Right forelimb (tissue), 1 donor: ENCODE results near the gene SCARB1.
A peak's percentile ranks its signal among the peaks of the same experiment; 100 is the strongest.

Experiments used
- DNase-seq: peaks from one replicate; pipeline ENCODE4 v3.0.0-alpha.2; 2018

The SCARB1 gene

GRCh38 chr12:124861898-124862676, 1.6 kb downstream of the SCARB1 start:
- DNase-seq: no peak

GRCh38 chr12:124861492-124861891, 2.2 kb downstream of the SCARB1 start:
- DNase-seq: peak; percentile 82

GRCh38 chr12:124857921-124858461, 5.7 kb downstream of the SCARB1 start:
- no peak for DNase-seq

GRCh38 chr12:124856842-124857178, 6.9 kb downstream of the SCARB1 start:
- no peak for DNase-seq

DNA sequence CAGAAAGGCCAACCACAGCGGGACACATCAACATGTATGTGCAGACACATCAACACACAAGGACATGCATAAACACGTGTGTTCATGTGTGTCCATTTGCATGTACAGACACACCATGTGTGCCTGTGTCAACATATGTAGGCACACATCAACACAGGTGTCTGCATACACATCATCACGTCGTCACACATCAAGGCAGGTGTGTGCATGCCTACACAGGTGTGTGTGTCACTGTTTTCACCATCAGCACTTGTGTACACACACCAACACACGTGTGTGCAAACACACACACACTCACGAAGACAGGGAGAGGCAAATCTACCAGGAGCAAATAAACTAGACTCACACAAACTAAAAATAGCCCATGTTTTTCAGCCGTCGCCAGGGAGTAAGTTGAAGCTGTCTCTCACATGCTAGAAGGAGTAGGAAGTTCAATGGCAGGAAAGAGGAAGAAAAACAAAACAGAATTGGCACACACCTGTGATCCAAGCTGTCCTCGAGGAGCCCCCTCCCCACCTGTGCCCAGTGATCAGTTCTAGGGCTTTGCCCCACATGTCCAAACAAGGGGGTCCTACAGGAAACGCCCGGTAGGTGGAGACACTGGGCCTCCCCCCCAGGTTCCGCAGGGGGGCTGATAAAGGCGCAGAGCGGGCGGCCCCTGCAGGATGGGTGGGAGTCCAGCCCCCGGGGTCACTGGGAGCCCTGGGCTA, 7.4 kb downstream of the SCARB1 start:
- DNase-seq: no peak

GRCh38 chr12:124855275-124855957, 8.2 kb downstream of the SCARB1 start:
- DNase-seq: no peak

DNA sequence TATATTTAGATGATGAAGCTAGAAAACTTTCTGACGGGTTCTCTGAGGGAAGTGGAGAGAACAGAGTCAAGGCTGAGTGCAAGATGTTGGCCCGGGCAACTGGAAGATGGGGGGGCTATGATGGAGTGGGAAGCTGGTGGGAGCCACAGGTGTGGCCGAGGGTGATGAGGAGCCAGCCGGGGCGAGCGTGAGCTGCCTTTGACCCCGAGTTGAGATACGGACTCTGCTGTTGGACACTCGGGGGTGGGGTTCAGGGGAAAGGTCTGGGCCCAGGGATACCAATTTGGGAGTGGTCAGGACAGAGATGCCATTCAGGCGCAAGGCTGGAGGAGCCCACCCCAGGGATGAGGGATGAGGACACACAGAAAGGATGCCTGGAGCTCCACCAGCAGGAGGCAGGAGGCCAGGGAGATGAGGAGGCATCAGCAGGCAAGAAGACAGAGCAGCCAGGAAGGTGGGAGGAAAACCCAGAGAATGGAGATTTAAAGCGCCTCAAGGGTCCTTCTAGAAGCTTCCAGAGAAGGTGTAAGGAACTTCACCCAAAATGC, 9.0 kb downstream of the SCARB1 start:
- DNase-seq: no peak

GRCh38 chr12:124853781-124854636, 9.7 kb downstream of the SCARB1 start:
- no peak for DNase-seq

DNA sequence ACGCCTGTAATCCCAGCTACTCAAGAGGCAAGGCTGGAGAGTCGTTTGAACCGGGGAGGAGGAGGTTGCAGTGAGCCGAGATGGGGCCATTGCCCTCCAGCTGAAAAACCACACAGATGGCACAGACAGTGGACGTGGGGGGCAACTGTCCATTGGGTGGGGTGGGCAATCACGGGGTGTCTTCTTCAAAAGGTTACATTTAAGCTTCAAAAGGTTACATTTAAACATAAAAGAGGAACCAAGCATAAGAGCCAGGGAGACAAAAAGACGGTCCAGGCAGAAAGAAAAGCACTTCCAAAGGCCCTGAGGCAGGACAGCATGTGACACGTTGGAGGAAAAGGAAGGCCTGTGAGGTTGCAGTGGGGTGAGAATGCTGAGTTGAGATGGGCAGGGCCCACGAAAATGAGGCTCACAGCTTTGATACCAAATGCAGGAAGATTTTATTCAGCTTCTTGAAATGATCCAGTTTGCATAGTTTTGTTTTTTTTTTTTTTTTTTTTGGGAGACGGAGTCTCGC, 10.7 kb downstream of the SCARB1 start:
- DNase-seq: no peak

DNA sequence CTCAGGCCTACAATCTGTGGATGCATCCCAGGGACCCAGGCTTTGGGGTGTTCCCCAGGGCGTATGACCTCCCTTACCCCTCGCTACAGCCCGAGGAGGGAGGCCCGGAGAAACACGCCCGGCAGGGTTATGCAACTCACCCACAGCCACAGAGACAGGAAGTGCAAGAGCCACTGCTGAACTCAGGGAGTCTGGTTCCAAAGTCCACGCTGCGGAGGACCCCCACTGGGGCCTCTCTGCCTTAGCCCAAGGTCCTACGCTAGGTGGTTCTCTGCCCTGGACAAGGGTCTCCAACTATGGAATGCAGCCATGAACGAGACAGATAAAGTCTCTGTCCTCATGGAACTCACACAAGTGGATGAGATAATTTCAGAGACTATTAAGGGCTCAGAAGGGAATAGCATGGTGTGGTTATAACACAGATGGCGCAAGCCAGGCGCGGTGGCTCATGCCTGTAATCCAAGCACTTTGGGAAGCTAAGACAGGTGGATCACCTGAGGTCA, 11.3 kb downstream of the SCARB1 start:
- DNase-seq: no peak

DNA sequence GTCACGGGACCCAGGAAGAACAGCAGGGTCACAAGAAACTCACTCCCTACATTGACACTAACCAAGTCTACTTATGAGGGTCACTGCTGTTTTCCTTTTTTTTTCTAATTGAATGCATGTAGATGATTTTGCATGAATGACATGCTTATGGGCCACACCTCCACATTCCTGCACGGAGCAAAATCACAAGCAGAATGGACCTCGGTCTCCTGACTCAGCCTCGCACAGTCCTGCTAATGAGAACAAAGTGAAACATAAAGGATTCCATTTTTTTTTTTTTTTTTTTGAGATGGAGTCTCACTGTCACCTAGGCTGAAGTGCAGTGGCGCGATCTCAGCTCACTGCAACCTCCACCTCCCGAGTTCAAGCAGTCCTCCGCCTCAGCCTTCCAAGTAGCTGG, 12.3 kb downstream of the SCARB1 start:
- no peak for DNase-seq

GRCh38 chr12:124849382-124849781, 14.3 kb downstream of the SCARB1 start:
- no peak for DNase-seq

DNA sequence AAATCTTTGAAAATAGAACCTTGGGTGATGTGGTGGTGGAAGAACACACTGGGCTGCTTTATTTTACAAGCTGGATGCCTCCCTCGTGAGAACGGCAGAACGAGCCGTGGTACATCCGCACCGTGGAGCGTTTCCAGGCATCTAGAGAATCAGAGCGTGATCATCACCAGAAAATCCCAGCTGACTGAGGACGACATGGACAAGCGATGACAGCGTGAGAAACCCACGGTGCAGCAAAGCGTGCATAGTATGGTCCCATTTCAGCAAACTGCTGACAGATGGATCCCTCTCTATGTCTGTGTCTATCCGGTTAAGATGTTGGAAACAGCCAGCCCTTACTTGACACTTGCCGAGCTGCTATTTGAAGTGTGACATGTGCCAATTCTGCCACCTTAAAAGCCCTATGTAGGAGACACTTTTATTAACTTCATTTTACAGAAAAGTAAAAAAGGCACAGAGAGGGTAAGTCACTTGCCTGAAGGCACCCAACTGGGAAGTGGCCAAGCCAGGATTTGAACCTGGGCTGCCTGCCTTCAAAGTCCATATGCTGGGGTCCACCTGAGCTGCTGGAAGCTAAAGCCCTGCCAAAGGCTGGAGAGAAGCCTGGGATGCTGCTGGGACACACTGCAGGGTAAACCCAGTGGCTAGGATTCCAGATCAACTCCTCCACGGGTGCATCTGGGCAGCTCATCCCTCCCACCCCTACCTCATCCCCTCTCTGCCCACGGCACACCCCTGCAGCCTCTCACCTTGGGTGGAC, 14.9 kb downstream of the SCARB1 start:
- no peak for DNase-seq

DNA sequence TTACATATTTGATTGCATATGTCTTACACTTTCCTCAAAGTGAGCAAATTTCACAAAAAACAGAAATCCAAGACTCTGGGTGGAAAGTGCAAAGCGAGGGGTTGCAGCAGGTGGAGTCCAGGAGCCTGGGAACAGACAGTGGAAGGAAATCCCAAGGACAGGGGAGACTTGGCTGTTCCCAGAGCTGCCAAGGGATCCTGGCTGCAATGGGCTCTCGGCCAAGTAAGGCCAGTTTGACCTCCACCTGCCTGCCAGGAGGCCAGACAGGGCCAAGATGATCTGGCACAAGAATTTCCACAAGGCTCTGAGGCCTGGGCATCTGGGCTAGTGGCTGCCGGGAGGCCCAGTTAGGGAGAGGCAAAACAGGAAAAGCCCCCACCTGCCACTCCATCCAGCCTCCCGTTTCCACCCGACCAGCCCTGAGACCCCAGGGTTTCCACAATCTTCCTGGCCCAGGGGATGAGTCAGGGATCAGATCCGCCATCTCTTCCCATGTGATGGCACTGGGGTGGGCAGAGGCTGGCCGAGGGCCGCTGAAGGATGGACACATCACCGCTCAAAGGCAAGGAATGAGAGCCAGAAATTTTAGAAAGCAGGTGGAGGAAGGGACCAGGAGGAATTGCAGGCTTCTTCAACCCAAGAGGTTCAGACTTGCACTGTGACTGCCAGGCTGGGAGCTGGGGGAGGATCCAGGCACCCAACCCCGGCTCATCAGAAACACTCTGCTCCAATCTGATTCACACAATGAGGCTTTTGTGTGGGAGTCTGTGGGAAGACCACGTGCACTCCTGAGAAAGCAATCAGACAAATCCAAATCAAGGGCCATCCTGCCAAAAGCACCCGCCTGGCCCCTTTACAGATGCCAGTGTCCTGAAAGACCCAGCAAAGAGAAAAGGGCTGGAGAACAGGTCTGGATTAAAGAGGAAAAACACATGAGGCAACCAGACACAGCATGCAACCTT, 16.3 kb downstream of the SCARB1 start:
- no peak for DNase-seq

DNA sequence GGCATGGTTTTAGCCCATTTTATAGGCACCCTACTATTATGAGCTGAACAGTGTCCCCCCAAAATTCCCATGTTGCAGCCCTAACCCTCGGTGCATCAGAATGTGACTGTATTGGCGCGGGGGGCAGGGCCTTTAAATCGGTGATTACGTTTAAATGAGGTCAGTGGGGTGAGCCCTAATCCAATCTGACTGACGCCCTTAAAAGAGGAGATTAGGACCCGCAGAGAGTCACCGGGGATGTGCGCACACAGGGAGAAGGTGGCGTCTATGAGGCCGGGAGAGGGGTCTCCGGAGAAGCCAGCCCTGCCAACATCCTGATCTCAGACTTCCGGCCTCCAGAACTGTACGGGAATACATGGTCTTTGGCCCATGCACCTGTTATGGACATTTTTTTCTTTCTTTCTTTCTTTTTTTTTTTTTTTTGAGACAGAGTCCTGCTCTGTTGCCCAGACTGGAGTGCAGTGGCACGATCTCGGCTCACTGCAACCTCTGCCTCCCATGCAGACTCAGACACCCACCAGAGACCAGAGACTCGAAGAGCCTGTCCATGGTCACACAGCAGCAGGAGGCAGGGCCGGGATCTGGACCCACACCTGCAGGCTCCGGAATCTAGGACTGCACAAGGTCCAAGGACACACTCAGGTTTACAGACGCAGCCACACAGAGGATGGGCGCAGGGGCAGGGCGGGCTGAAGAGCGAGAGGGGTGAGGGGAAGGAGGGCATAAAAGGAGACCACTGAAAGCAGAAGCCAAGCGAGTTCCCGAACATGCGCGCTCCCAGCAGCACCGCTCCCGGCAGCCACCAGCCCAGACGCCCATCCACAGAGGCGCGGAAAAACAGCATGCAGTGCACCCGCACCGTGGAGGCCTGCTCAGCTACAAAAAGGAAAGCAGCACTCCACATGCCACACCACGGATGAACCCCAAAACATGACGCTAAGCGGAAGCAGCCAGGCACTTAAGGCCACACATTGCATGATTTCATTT, 19.0 kb downstream of the SCARB1 start:
- DNase-seq: no peak

- DNase-seq: no peak
These were observed 20.7 kb downstream of the SCARB1 start for GRCh38 chr12:124842800-124843510.

DNA sequence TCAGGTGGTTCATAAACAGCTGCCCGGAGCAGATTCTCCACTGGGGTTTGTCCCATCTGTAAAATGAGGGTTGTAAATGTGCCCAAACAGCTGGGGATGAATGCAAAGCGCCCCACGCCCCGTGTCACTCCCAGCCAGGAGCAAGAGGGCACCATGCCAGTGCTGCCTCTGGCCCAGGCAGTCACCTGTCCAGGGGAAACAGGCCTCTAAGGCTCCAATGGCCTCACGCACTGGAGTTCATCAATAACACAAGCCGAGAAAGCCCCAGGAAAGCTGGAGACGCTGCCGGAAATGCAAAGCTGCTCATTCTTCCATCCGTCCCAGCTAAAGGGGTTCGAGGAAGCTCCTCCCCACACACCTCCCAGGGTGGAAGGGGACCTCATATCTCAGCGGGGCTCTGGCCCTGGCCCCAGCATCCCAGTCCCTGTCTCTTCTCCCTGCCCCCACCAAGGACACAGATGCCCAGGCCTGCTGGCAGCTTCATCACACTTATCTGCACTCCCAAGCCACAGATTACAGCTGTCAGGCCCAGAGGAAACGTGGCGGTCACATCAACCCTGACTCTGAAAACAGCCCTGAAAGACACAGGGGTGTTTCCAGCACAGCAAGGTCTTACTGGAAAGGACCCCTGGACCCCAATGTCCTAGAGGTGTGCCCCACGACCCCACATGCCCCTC, 21.5 kb downstream of the SCARB1 start:
- no peak for DNase-seq
